Amniotic stem cell (primary cell): ENCODE results near the gene SWSAP1.

Experiments used
- DNase-seq: peaks from one replicate; lab custom pipeline; 2025; lab: John Stamatoyannopoulos, UW

The SWSAP1 gene

GRCh38 chr19:11355160-11356073, 19.0 kb upstream of the SWSAP1 start, which contains the start of gene PLPPR2:
Gene PLPPR2 (plus strand): TSS chr19:11355432. CDS start chr19:11357674, 2,242 bp downstream.
- peak; percentile 86 for DNase-seq

- no peak for DNase-seq
These were observed 18.4 kb upstream of the SWSAP1 start for GRCh38 chr19:11356074-11356397.

- no peak for DNase-seq
These were observed 17.6 kb upstream of the SWSAP1 start for GRCh38 chr19:11356676-11357550.

GRCh38 chr19:11359421-11359820, 15.0 kb upstream of the SWSAP1 start:
- no peak for DNase-seq

- DNase-seq = no peak
These were observed 13.3 kb upstream of the SWSAP1 start for GRCh38 chr19:11361037-11361770.

GRCh38 chr19:11361771-11362731, 12.4 kb upstream of the SWSAP1 start:
- no peak for DNase-seq

- no peak for DNase-seq
These were observed 10.6 kb upstream of the SWSAP1 start for GRCh38 chr19:11363881-11364280.

GRCh38 chr19:11364296-11364904, 10.1 kb upstream of the SWSAP1 start:
- no peak for DNase-seq

GRCh38 chr19:11364935-11365334, 9.5 kb upstream of the SWSAP1 start:
- no peak for DNase-seq

GRCh38 chr19:11365557-11366117, 8.8 kb upstream of the SWSAP1 start:
- DNase-seq = no peak

GRCh38 chr19:11367528-11367927, 6.9 kb upstream of the SWSAP1 start:
- no peak for DNase-seq

GRCh38 chr19:11370744-11371143, 3.7 kb upstream of the SWSAP1 start:
- no peak for DNase-seq

GRCh38 chr19:11373166-11373884, 1.1 kb upstream of the SWSAP1 start:
- no peak for DNase-seq

GRCh38 chr19:11373885-11374432, 507 bp upstream of the SWSAP1 start:
- no peak for DNase-seq

GRCh38 chr19:11375143-11375948, 880 bp downstream of the SWSAP1 start:
- DNase-seq = no peak

- DNase-seq = peak; percentile 58
These were observed 2.8 kb downstream of the SWSAP1 start for GRCh38 chr19:11377237-11377636.

GRCh38 chr19:11377756-11378155, 3.3 kb downstream of the SWSAP1 start:
- DNase-seq = no peak
